Right atrium auricular region (tissue), 2 donors: Measurements from ENCODE around the gene CNOT6. TPM values are rescaled to one million over a fixed set of nuclear protein-coding genes. Genes with fewer than 3 reads are reported as not detected.

Source experiments
- DNase-seq: peaks from one replicate; pipeline ENCODE4 v3.0.0-alpha.2; 2019; ENCODE audit warnings: low spot score
- H3K27ac ChIP-seq, 2 donors: fragments of 200-600 bp; sonication (generic); 1 replicate in 1 of 2; 2 replicates in 1 of 2; pipeline ENCODE4 v1.5.1; 2016 to 2019
- H3K27me3 ChIP-seq, 2 donors: fragments of 200-600 bp; sonication (generic); one replicate each; pipeline versions ENCODE4 v1.5.1 to v1.6.0; 2017 to 2019
- H3K36me3 ChIP-seq: fragments of 200-600 bp; sonication (generic); one replicate; pipeline ENCODE4 v1.5.1; 2016
- H3K4me1 ChIP-seq, 2 donors: fragments of 200-600 bp; sonication (generic); one replicate each; pipeline versions ENCODE4 v1.5.1 to v1.6.0; 2017 to 2019
- H3K4me3 ChIP-seq, 2 donors: fragments of 200-600 bp; sonication (generic); 1 replicate in 1 of 2; 2 replicates in 1 of 2; pipeline ENCODE4 v1.5.1; 2017 to 2019; ENCODE audit warnings: mild to moderate bottlenecking in 1 of 2, moderate library complexity in 1 of 2
- H3K9me3 ChIP-seq, 2 donors: fragments of 200-600 bp; sonication (generic); one replicate each; pipeline ENCODE4 v1.5.1; 2019
- total RNA-seq, 2 donors: library from RNA; depleted of rRNA; stranded (reverse); fragments of >200 nt; gene quantifications; one replicate each; pipeline ENCODE4 v1.1.0, GENCODE V29; 2016
- TF ChIP-seq, protein P1 (sequence below), 2 donors: fragments of 200-600 bp; sonication (generic); IDR thresholded peaks; one replicate each; pipeline ENCODE4 v1.5.1; 2019; ENCODE audit warnings: antibody characterized with exemption in 2 of 2

CNOT6 gene
- total RNA-seq, 2 donors from 2014 or later, result 7.2 to 7.7 TPM

GRCh38 chr5:180623411-180623834 is 129.2 kb downstream of the CNOT6 start:
- H3K4me3 ChIP-seq, result no peak overlapping the region
- DNase-seq, result no peak
- TF ChIP-seq, protein P1, sequence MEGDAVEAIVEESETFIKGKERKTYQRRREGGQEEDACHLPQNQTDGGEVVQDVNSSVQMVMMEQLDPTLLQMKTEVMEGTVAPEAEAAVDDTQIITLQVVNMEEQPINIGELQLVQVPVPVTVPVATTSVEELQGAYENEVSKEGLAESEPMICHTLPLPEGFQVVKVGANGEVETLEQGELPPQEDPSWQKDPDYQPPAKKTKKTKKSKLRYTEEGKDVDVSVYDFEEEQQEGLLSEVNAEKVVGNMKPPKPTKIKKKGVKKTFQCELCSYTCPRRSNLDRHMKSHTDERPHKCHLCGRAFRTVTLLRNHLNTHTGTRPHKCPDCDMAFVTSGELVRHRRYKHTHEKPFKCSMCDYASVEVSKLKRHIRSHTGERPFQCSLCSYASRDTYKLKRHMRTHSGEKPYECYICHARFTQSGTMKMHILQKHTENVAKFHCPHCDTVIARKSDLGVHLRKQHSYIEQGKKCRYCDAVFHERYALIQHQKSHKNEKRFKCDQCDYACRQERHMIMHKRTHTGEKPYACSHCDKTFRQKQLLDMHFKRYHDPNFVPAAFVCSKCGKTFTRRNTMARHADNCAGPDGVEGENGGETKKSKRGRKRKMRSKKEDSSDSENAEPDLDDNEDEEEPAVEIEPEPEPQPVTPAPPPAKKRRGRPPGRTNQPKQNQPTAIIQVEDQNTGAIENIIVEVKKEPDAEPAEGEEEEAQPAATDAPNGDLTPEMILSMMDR (IDR thresholded peaks at IDR 0.05), result no peak

GRCh38 chr5:180623844-180624243 is 129.7 kb downstream of the CNOT6 start:
- Histone ChIP-seq H3K27me3 (no peaks in the 10 kb centered on the region), H3K4me3 (no peak overlapping the region), H3K9me3 (no peaks in the 10 kb centered on the region), H3K4me1 (peaks cover 0 to 4% of the 10 kb centered on the region in 2 donors), H3K27ac (no peak overlapping the region), H3K36me3 (no peaks in the 10 kb centered on the region)
- DNase-seq, result no peak
- TF ChIP-seq, protein P1 (IDR thresholded peaks at IDR 0.05), result no peak

More at GRCh38 chr5:180623411-180623834, 129.2 kb downstream of the CNOT6 start:
- no peaks in the 10 kb centered on the region for H3K36me3 ChIP-seq
- no peaks in the 10 kb centered on the region for H3K27me3 ChIP-seq
- H3K4me1 ChIP-seq, result peaks cover 0 to 8% of the 10 kb centered on the region in 2 donors
- H3K9me3 ChIP-seq, result no peaks in the 10 kb centered on the region
- H3K27ac ChIP-seq, result no peak overlapping the region

- no peak for DNase-seq
- no peaks in the 10 kb centered on the region for H3K36me3 ChIP-seq
- no peaks in the 10 kb centered on the region for H3K9me3 ChIP-seq
- H3K27me3 ChIP-seq, result no peaks in the 10 kb centered on the region
- H3K4me1 ChIP-seq, result peaks cover 0 to 4% of the 10 kb centered on the region in 2 donors
- TF ChIP-seq, protein P1 (IDR thresholded peaks at IDR 0.05), result no peak
- no peak overlapping the region for H3K4me3 ChIP-seq
- H3K27ac ChIP-seq, result no peak overlapping the region
Measured at GRCh38 chr5:180624587-180624986, 130.4 kb downstream of the CNOT6 start.

DNA sequence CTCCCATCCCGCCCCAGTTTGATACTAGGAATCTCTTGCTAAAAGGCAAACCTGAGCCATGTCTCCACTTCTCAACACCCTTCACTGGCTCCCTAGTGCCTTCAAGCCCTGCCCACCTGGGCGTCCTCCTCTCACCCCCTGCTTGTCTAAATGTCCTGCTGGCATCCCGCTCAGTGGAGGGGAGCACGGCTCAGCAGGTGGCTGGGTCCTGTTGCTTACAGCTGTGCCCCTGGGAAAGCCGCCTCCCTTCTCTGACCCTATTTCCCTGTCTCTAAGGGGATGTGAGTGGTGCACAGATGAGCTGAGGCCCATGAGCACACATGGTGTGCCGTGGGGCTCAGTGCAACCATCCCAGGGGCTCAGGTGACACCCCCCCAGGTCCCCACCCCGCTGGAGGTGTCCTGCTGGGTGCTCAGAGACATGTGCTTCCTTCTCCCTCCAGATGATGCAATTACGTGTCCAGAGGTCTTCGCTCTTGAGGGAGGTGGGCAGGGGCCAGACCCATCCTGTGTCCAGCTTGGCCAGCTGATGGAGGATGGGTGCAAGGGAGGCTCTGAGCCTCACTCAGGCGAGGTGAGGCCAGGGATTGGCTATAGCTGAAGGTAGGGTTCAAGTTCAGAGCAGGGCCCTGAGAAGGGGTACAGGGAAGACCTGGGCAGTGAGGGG is 131.1 kb downstream of the CNOT6 start:
- no peak overlapping the region for H3K27ac ChIP-seq
- DNase-seq, result no peak
- TF ChIP-seq, protein P1 (IDR thresholded peaks at IDR 0.05), result no peak
- H3K27me3 ChIP-seq, result no peaks in the 10 kb centered on the region
- no peak overlapping the region for H3K4me3 ChIP-seq
- no peaks in the 10 kb centered on the region for H3K36me3 ChIP-seq
- no peaks in the 10 kb centered on the region for H3K9me3 ChIP-seq
- H3K4me1 ChIP-seq, result peaks cover 0 to 4% of the 10 kb centered on the region in 2 donors

GRCh38 chr5:180625791-180626660 is 131.8 kb downstream of the CNOT6 start:
- H3K9me3 ChIP-seq, result no peaks in the 10 kb centered on the region
- no peak overlapping the region for H3K4me3 ChIP-seq
- H3K27me3 ChIP-seq, result no peaks in the 10 kb centered on the region
- H3K36me3 ChIP-seq, result no peaks in the 10 kb centered on the region
- H3K4me1 ChIP-seq, result peaks cover 0 to 4% of the 10 kb centered on the region in 2 donors
- no peak overlapping the region for H3K27ac ChIP-seq
- no peak for DNase-seq
- TF ChIP-seq, protein P1 (IDR thresholded peaks at IDR 0.05), result no peak
